Activated T-helper 1 cell treated with anti-CD3 and anti-CD28 coated beads, Interleukin-12 subunit alpha, Interleukin-12 subunit beta, Interleukin-2, Interleukin-4 antibody, amounts not matched to agents 30 ng/mL and 10 ng/mL and 1 ng/mL, durations not matched to agents 14 hours and 24 hours and 36 hours (primary cell): ENCODE measurements around the gene TAF8. TPM values are rescaled to one million over a fixed set of nuclear protein-coding genes. Genes with fewer than 3 reads are reported as not detected.
A peak's percentile ranks its signal among the peaks of the same experiment; 100 is the strongest.

Source experiments
- DNase-seq: peaks from one replicate; pipeline ENCODE4 v3.0.0; 2021; ENCODE audit warnings: low spot score
- H3K27ac Mint-ChIP-seq: one replicate; pipeline ENCODE4 v1.8.0; 2021; ENCODE audit warnings: mild to moderate bottlenecking, mixed read lengths
- H3K27me3 Mint-ChIP-seq: one replicate; pipeline ENCODE4 v1.8.0; 2022; ENCODE audit warnings: mild to moderate bottlenecking, moderate library complexity, mixed read lengths; ENCODE audit not compliant: insufficient read depth
- H3K36me3 Mint-ChIP-seq: one replicate; pipeline ENCODE4 v1.8.0; 2021; ENCODE audit warnings: low read depth, mixed read lengths
- H3K4me1 Mint-ChIP-seq: one replicate; pipeline ENCODE4 v1.8.0; 2021; ENCODE audit warnings: low read depth, mixed read lengths
- H3K4me3 Mint-ChIP-seq: one replicate; pipeline ENCODE4 v1.8.0; 2021; ENCODE audit warnings: mild to moderate bottlenecking, moderate library complexity, mixed read lengths
- H3K9me3 Mint-ChIP-seq: one replicate; pipeline ENCODE4 v1.8.0; 2021; ENCODE audit warnings: mixed read lengths
- intact Hi-C: fragments of 100-400 bp; cut with micrococcal nuclease; formaldehyde crosslinking; loops from one replicate; pipeline ENCODE4 v1.15.1; 2024
- total RNA-seq: library from RNA; stranded (reverse); gene quantifications from 2 replicates; pipeline ENCODE4 v1.2.3, GENCODE V29; 2022

Gene TAF8
- total RNA-seq, 1 donor from 2014 or later = 36.7 TPM

DNA sequence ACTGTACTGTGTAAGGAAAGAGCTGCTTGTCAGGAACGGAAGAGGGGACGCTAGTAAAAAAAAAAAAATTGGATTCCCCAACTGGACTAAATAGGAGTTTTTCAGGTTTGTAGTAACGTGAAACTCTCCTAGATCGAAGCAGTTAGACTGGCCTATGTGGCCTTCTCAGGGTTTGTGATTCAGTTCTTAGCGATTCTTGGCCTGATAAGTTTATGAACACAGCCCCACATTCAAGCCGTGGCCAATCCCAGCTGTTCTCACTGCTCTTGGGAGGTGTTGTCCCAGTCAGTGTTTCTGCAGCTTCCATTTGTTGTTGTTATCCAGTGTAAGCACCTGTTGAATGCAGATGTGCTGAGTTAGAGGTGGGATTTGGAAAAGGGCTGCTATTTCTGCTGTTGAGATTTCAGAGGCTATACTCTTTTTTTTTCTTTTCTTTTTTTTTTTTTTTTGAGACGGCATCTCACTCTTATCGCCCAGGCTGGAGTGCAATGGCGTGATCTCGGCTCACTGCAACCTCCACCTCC is 29.7 kb downstream of the TAF8 start:
- Mint-ChIP-seq H3K36me3 (peaks cover 16% of the 10 kb centered on the region), H3K9me3 (no peaks in the 10 kb centered on the region)
- intact Hi-C loops = loop anchor here (5.0 kb wide), 1 partner anchor 467 kb away; no protein-coding TSS in a partner anchor

DNA sequence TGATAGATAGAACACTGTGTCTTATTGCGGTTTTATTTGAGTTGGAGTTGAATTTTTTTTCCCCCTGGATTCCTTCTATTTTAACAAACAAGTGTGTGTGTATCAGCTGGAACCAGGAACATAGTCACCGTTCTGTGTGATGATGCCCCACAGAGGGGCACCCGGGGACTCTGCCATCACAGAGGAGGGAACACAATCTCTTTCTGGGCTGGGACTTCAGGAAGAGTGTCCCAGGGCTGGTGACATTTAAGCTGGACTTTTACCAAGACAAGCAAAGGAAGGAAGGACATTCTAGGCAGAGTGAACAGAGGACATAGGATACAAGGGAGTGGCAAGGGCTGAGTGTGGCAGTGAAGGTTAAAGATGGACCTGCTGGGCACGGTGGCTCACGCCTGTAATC is 33.2 kb downstream of the TAF8 start:
- no peak overlapping the region for H3K4me3 Mint-ChIP-seq
- DNase-seq = no peak
- intact Hi-C loops = no loop called here
- no peaks in the 10 kb centered on the region for H3K4me1 Mint-ChIP-seq
- H3K36me3 Mint-ChIP-seq = peaks cover 5% of the 10 kb centered on the region
- H3K27me3 Mint-ChIP-seq = no peaks in the 10 kb centered on the region
- peak overlapping the region; percentile 7 for H3K27ac Mint-ChIP-seq
- H3K9me3 Mint-ChIP-seq = no peaks in the 10 kb centered on the region

More for the DNA sequence above, 29.7 kb downstream of the TAF8 start:
- Mint-ChIP-seq H3K4me3 (no peak overlapping the region), H3K27ac (no peak overlapping the region), H3K27me3 (no peaks in the 10 kb centered on the region), H3K4me1 (no peaks in the 10 kb centered on the region)
- no peak for DNase-seq

DNA sequence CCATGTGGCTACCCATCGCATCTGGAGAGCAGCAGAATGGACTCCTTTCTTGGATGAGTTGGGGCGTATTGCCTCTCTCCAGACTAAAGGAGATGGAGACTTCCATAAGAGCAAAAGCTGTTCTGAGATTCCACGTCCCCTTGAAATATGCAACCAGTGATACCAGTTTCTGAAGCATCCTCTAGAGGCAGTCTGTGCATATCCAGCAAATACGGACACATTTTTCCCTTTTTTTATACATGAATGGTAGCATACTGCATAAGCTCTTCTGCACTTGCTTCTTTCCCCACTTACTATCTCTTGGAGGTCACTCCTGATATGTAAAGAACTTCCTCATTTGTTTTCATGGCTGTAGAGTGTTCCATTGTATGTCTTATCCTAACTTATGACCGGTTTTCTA is 34.6 kb downstream of the TAF8 start:
- H3K36me3 Mint-ChIP-seq = peaks cover 5% of the 10 kb centered on the region
- intact Hi-C loops = no loop called here
- DNase-seq = no peak
- H3K9me3 Mint-ChIP-seq = no peaks in the 10 kb centered on the region
- H3K4me3 Mint-ChIP-seq = no peak overlapping the region
- no peaks in the 10 kb centered on the region for H3K4me1 Mint-ChIP-seq
- no peaks in the 10 kb centered on the region for H3K27me3 Mint-ChIP-seq
- H3K27ac Mint-ChIP-seq = no peak overlapping the region

DNA sequence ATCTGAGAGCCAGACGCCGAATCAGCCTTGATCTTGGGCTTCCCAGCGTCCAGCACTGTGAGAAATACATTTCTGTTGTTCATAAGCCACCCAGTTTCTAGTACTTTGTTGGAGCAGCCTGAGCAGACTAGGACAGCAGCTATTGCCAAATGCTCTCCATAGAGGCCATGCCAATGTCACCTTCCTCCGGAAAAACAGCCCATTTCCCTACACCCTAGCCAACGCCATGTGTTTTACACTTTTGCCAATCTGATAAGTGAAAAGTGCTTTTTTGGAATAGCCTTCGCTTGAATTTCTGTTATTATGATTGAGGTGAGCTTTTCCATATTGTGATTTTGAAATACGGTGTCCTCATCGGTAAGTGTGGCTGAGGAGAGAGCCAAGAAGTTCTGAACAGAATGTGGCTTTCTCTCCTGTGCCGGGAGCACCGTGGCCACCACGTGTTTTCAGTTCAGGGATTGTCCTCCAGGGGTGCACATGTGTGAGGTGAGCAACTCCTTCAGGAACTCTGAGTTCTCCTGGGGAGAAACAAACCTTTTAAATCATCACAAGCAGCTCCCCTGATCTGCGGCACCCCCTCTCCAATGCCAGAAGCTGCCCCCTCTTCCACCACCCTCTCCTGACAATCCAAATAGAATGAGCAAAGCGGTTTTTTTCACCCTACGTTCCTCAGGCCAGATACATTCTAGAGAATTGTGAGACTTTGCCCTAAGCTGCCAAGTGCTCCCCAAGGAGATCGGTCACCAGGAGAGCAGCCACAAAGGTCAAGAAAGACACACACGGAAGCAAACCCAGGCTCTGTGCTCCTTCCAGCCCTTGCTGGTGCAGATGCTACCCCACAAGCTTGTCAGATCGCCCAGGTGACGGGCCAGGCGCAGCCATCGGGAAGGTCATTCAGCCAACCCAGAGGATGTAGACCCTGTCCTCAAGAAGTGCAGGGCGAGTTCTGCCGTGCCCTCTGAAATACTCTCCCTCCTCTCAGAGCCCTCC is 36.0 kb downstream of the TAF8 start:
- intact Hi-C loops = no loop called here
- Mint-ChIP-seq H3K9me3 (no peaks in the 10 kb centered on the region), H3K36me3 (peaks cover 2% of the 10 kb centered on the region), H3K27me3 (no peaks in the 10 kb centered on the region), H3K4me3 (no peak overlapping the region), H3K27ac (no peak overlapping the region), H3K4me1 (no peaks in the 10 kb centered on the region)
- DNase-seq = no peak

DNA sequence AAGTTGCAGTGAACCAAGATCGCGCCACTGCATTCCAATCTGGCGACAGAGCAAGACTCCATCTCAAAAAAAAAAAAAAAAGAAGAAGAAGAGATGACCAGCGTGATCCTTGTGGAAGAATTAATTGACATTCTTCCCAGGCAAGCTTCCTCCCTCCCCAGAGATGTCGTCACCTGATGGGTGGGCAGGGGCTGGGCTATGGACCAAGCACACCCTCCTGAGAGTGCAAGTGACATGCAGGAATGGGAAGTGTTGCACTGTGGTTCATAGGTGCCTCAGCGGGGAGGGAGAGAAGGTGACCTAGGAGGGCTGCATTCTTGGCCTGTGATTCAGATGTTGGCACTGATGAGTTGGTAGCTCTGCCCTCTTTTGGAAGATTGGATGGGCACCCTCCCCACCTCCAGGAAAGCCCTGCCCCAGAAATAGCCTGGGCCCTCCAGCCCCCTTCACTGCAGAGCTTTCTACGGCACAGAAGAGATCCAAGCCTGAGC is 37.8 kb downstream of the TAF8 start:
- Mint-ChIP-seq H3K27me3 (no peaks in the 10 kb centered on the region), H3K36me3 (peaks cover 2% of the 10 kb centered on the region), H3K4me3 (no peak overlapping the region), H3K9me3 (no peaks in the 10 kb centered on the region), H3K4me1 (no peaks in the 10 kb centered on the region), H3K27ac (no peak overlapping the region)
- no peak for DNase-seq
- intact Hi-C loops = no loop called here

DNA sequence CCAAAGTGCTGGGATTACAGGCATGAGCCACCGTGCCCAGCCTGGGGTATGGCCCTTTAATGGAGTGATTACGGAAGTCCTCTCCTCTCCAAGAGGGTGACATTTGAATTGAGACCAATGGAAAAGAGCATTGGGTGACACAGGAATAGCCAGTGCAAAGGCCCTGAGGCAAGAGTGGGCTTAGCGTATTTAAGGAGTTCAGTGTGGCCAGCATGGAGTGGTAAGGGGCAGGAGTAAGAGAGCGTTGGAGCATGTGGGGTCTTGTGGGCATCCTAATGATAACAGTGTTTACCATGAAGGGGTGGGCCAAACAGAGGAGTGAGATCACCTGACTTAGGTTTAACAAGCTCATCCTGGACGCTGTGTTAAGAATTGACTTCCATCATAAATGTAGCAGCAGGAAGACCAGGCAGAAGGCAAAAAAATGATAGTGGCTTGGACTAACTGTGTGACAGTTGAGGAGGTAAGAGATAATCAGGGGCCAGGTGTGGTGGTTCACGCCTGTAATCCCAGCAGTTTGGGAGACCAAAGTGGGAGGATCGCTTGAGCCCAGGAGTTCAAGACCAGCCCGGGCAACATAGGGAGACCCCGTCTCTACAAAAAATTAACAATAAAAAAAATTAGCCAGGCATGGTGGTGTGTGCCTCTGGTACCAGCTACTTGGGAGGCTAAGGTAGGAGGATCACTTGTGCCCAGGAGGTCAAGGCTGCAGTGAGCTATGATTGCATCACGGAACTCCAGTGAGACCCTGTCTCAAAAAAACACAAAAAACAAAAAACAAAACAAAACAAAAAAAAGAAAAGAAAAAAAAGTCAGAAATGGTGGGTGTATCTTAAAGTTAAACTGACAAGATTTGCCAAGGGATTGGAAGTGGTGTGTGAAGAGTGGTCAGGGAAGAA is 40.7 kb downstream of the TAF8 start:
- H3K36me3 Mint-ChIP-seq = no peaks in the 10 kb centered on the region
- DNase-seq = no peak
- H3K9me3 Mint-ChIP-seq = no peaks in the 10 kb centered on the region
- no peaks in the 10 kb centered on the region for H3K27me3 Mint-ChIP-seq
- intact Hi-C loops = no loop called here
- no peaks in the 10 kb centered on the region for H3K4me1 Mint-ChIP-seq
- H3K4me3 Mint-ChIP-seq = no peak overlapping the region
- H3K27ac Mint-ChIP-seq = no peak overlapping the region

DNA sequence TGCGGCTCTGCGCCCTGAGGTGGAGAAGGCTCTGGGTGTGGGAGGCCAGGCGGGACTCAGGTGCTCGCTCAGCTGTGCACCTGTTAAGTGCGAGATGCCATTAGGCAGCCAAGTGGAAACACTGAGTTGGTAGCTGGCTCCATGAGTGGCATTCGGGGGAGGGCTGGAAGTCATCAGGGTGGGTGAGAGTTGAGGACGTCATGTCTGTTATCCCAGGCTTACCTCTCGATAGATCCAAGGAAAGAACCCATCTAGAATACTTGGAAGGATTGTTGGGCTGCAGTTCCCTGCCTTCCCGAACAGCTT is 41.3 kb downstream of the TAF8 start:
- Mint-ChIP-seq H3K27ac (no peak overlapping the region), H3K4me3 (no peak overlapping the region), H3K9me3 (no peaks in the 10 kb centered on the region), H3K4me1 (no peaks in the 10 kb centered on the region), H3K27me3 (no peaks in the 10 kb centered on the region), H3K36me3 (no peaks in the 10 kb centered on the region)
- DNase-seq = no peak
- intact Hi-C loops = no loop called here

DNA sequence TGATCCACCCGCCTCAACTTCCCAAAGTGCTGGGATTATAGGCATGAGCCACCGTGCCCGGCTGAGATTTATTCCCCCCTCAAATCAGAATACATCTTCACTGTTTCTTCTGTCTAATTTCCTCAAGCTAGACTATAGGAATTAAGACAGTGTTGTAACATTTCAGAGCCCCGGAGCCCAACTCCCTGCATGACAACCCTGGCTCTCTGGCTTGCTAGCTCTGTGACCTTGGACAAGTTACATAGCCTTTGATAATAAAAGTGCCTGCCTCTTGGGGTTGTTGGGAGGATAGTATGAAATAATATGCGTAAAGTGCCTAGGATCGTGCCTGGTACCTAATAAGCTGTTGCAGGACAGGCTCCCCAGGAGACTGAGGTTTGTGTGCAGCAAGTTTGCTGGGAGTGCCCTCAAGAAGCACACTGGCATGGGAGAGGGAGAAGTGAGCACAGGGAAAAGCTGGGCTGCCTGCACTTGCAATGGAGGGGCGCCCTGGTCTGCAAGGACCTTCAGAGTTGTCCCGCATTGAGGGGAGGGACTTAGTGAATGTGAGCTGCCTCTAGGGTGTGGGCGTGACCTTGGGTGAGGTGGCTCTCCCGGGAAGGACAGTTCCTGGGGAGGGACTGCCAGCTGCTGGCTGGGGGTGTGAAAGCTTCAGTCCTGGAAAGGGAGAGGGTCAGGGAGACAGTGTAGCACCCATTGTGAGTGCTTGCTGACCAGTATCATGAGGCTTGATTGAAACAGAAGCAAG is 43.4 kb downstream of the TAF8 start:
- H3K4me3 Mint-ChIP-seq = no peak overlapping the region
- intact Hi-C loops = no loop called here
- DNase-seq = no peak
- H3K9me3 Mint-ChIP-seq = no peaks in the 10 kb centered on the region
- no peaks in the 10 kb centered on the region for H3K4me1 Mint-ChIP-seq
- no peaks in the 10 kb centered on the region for H3K36me3 Mint-ChIP-seq
- H3K27ac Mint-ChIP-seq = no peak overlapping the region
- no peaks in the 10 kb centered on the region for H3K27me3 Mint-ChIP-seq

DNA sequence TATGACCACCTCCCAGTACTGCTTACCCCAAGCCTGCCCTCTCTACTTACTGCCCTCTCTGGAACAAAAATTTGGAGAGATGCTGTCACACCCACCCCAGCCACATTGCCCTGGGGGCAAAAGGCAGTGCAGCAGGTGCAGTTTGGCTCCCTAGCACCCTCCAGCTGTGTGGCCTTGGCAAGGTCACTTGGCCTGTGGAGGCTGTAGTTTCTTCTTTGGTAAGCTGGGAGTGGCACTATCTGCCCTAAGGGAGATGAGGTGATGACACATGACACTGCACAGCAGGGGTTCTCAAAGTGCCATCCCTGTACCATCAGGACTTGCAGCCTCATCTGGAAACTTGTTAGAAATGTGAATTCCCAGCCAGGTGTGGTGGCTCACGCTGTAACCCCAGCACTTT is 44.8 kb downstream of the TAF8 start:
- intact Hi-C loops = no loop called here
- H3K4me3 Mint-ChIP-seq = no peak overlapping the region
- no peaks in the 10 kb centered on the region for H3K36me3 Mint-ChIP-seq
- no peak for DNase-seq
- no peaks in the 10 kb centered on the region for H3K27me3 Mint-ChIP-seq
- H3K9me3 Mint-ChIP-seq = no peaks in the 10 kb centered on the region
- peaks cover 6% of the 10 kb centered on the region for H3K4me1 Mint-ChIP-seq
- H3K27ac Mint-ChIP-seq = no peak overlapping the region

DNA sequence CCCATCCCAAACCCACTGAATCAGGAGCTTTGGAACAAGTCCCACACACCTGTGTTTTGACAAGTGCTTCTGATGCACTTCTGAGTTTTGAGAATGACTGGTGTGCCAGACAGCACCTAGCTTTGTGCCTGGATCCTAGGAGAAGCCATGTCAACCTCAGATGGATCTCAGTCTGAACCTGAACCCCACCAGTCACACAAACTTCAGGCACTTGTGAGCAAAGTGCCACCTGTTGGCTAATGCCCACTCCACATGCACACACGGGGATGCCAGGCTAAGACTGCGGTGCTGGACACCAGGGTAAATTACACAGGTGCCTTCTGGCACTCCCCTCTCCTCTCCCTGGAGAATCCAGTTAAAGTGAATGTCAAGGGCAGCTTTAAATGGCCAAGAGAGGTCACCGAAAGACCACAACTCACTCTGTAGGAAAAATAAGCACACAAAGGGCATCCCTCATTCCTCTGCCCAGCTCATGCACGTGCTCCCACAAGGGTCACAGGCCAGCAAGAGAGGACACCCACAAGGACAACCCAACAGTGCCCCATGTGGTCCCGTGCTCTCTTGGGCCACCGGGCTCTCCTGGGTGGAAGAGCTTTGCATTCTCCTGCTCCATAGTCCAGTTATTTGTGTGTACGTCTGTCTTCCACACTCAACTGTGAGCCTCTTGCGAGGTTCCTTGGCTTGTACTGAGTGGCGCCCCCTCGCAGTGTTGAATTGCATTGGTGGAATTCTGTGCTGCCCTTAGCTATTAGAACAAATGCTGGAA is 45.6 kb downstream of the TAF8 start:
- intact Hi-C loops = no loop called here

DNA sequence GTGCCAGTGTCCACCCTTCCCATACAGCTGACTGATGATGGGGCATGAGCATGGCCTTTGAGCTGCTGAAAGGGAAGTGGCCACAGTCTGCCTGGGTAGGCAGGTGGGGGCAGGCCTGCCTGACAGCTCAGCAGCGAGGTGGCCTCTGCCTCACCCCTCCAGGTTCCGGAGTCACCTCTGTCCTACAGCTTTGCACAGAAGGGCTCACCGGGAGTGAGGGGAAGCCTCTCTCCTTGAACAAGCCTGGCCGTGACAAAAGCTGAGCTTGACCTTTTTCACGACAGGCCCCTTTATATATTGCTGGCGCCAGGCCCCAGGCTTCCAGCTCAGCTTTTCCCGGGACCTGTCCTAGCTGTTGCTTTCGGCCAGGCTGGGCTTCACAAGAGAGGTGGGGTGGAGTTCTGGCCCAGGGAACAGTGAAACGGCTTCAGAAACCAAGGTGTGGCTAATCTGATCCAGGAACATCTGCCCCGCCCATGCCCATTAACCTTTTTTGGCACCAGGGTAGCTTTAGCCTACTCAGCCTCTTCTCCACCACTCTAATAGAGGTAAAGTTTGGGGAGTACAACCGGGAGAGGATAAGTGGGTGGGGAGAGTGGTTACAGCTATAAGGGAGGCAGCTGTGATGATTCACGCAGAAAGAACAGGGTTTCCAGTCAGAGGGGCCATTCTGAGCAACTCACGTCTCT is 49.2 kb downstream of the TAF8 start:
- Mint-ChIP-seq H3K27ac (peak overlapping the region; percentile 88), H3K36me3 (no peaks in the 10 kb centered on the region), H3K4me3 (peak overlapping the region; percentile 56), H3K9me3 (no peaks in the 10 kb centered on the region), H3K4me1 (peaks cover 39% of the 10 kb centered on the region), H3K27me3 (no peaks in the 10 kb centered on the region)
- intact Hi-C loops = loop anchor here (2.0 kb wide), 1 partner anchor 51 kb away; no protein-coding TSS in a partner anchor
- DNase-seq = no peak

More for the DNA sequence above, 45.6 kb downstream of the TAF8 start:
- H3K4me1 Mint-ChIP-seq = peaks cover 12% of the 10 kb centered on the region
- DNase-seq = no peak
- H3K36me3 Mint-ChIP-seq = no peaks in the 10 kb centered on the region
- H3K27me3 Mint-ChIP-seq = no peaks in the 10 kb centered on the region
- no peaks in the 10 kb centered on the region for H3K9me3 Mint-ChIP-seq
- H3K27ac Mint-ChIP-seq = no peak overlapping the region
- no peak overlapping the region for H3K4me3 Mint-ChIP-seq
